Ovary (tissue), 9 donors: Measurements from ENCODE around the gene MYO5C. TPM values are rescaled to one million over a fixed set of nuclear protein-coding genes. Genes with fewer than 3 reads are reported as not detected.

Experiments used
- DNase-seq, 5 donors: peaks; one replicate each; pipeline ENCODE4 v3.0.0-alpha.2; 2019 to 2020
- H3K27ac ChIP-seq, 2 donors: fragments of 200-600 bp; one replicate each; pipeline versions ENCODE4 v1.5.1 to v1.8.0; 2019 to 2022
- H3K27me3 ChIP-seq: fragments of 200-600 bp; one replicate; pipeline ENCODE4 v1.8.0; 2022
- H3K36me3 ChIP-seq: fragments of 200-600 bp; sonication (generic); one replicate; pipeline ENCODE4 v1.5.1; 2019
- H3K4me1 ChIP-seq: one replicate; pipeline ENCODE4 v1.8.1; 2013; ENCODE audit warnings: mild to moderate bottlenecking, moderate library complexity; ENCODE audit not compliant: insufficient read depth
- H3K4me3 ChIP-seq: fragments of 200-600 bp; sonication (generic); one replicate; pipeline ENCODE4 v1.5.1; 2017
- H3K9me3 ChIP-seq, 2 donors: fragments of 200-600 bp in 1 of 2; sonication (generic) in 1 of 2; one replicate each; pipeline versions ENCODE4 v1.5.1 to v1.8.1; 2013 to 2019; ENCODE audit warnings: mild to moderate bottlenecking in 1 of 2, moderate library complexity in 1 of 2
- EP300 ChIP-seq: sonication (generic); formaldehyde crosslinking; IDR thresholded peaks from one replicate; pipeline ENCODE4 v1.6.1; 2017; ENCODE audit warnings: antibody characterized with exemption
- POLR2A ChIP-seq: fragments of 450-650 bp; IDR thresholded peaks from one replicate; pipeline ENCODE4 v1.6.1; 2017; ENCODE audit warnings: antibody characterized with exemption, mild to moderate bottlenecking, moderate library complexity
- WGBS, 3 donors: extraction: QIAGEN DNeasy Blood & Tissue Kit in 1 of 3; methylation state at CpG; one replicate each; pipeline versions ENCODE4 v1.1.5 to v1.1.7; 2013 to 2017; 5-methylcytosine and 5-hydroxymethylcytosine counted together
- intact Hi-C, 4 donors: fragments of 100-400 bp; cut with DNase I; formaldehyde crosslinking; loops; one replicate each; pipeline versions ENCODE4 v1.11.0 to v1.15.1; 2022 to 2023
- microRNA counts: library from miRNA; unstranded; fragments of <30 nt; microRNA quantifications from one replicate; lab custom pipeline; 2016
- microRNA-seq, 3 donors: library from miRNA; unstranded; fragments of <30 nt; microRNA quantifications; one replicate each; pipeline versions ENCODE4 to v1.2.0, GENCODE V29; 2019 to 2020
- polyA plus RNA-seq, 2 donors: library from polyadenylated mRNA; stranded (reverse); fragments of 200-250 nt in 1 of 2; fragments of 350-450 nt in 1 of 2; fragmentation: Illumina TruSeq in 1 of 2; extraction: RNeasy Lipid Tissue Mini Kit (QIAGEN cat#74804) in 1 of 2; gene quantifications; one replicate each; pipeline ENCODE4 v1.2.3, GENCODE V29; 2013 to 2014
- small RNA-seq: library from RNA; depleted of rRNA; stranded (forward); fragments of <200 nt; gene quantifications from one replicate; pipeline ENCODE3, GENCODE V24; 2016
- total RNA-seq, 7 donors: library from RNA; depleted of rRNA in 2 of 7; stranded (reverse); fragments of >200 nt in 2 of 7; fragmentation: NEBNext Ultra II Directional in 3 of 7; extraction: Animal tissue kit (Norgen Biotek cat#: 25700) in 3 of 7; gene quantifications; one replicate each; pipeline versions ENCODE4 v1.1.0 to v1.2.4, GENCODE V29; 2016 to 2023
- TF ChIP-seq, protein P1 (sequence below), 3 donors: fragments of 450-650 bp in 2 of 3; fragments of 200-600 bp in 1 of 3; IDR thresholded peaks; one replicate each; pipeline versions ENCODE4 v1.5.1 to v1.8.0; 2016 to 2022; ENCODE audit warnings: antibody characterized with exemption in 3 of 3, mild to moderate bottlenecking in 1 of 3
- donor health status: DM: no; HTN: no; CAD: no; lungs with moderate emphysema.
- donor health status: DM: no; HTN: no; CAD: no.
- donor health status: Bipolar disorder and iron deficiency.
- donor health status: DM: yes; HTN: yes; CAD: no.
- donor health status: DM: no; HTN: no; CAD: no.
- donor health status: DM: yes; HTN: yes; CAD: no.

Gene MYO5C
- total and polyA plus RNA-seq, 9 donors, result 1.1 to 23.6 (median 7.1) TPM

DNA sequence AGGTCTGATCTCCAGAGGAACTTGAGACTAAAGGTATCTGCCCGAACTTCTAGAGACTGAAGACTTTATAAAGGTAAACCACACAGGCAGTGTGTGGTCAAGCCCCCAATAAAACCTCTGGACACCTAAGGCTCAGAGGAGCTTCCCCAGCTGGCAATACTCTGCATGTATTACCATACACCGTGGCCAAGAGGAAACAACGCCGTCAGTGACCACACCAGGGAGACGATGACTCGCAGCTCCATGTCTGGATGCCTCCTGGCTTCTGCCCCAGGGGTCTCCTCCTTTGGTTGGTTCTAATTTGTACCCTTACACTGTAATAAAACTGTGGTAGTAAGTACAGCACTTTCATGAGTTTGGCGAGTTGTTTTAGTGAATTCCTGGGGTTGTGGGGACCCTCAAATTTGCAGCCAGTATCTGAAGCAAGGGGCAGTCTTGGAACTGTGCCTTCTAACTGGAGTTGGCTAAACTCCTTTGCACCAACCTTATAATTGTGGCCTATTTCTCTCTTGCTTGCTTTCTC, 150.9 kb downstream of the MYO5C start:
- Histone ChIP-seq H3K4me1 (no peaks in the 10 kb centered on the region), H3K27me3 (no peaks in the 10 kb centered on the region), H3K9me3 (no peaks in the 10 kb centered on the region), H3K4me3 (no peak overlapping the region), H3K36me3 (no peaks in the 10 kb centered on the region), H3K27ac (no peak overlapping the region)
- DNase-seq, result no peak
- intact Hi-C loops, result no loop called here
- WGBS, 3 donors, result 76 to 85% (median 76%) methylated on average over 7 of the region's 7 CpGs
- TF ChIP-seq POLR2A (no peak), EP300 (no peak)
- TF ChIP-seq, protein P1, sequence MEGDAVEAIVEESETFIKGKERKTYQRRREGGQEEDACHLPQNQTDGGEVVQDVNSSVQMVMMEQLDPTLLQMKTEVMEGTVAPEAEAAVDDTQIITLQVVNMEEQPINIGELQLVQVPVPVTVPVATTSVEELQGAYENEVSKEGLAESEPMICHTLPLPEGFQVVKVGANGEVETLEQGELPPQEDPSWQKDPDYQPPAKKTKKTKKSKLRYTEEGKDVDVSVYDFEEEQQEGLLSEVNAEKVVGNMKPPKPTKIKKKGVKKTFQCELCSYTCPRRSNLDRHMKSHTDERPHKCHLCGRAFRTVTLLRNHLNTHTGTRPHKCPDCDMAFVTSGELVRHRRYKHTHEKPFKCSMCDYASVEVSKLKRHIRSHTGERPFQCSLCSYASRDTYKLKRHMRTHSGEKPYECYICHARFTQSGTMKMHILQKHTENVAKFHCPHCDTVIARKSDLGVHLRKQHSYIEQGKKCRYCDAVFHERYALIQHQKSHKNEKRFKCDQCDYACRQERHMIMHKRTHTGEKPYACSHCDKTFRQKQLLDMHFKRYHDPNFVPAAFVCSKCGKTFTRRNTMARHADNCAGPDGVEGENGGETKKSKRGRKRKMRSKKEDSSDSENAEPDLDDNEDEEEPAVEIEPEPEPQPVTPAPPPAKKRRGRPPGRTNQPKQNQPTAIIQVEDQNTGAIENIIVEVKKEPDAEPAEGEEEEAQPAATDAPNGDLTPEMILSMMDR (IDR thresholded peaks at IDR 0.05), result no peak

DNA sequence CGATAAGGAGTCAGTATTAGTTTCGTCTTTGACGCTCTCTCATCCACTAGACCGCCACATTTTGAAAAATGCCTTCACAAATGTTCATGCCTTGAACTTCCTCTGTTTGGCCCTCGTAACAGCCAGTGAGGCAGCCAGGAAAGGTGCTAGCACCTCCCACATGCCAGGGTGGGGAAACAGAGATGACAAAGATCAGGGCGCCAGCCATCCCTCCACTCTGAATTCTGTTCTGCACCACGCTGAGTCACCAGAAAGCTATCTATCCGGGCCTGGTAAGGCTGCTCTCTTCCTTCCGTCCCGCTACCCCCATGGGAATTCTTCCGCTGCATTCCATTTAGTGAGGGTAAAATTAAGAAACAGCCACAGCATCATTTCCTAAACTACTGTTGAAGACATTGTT, 151.7 kb downstream of the MYO5C start:
- 67 to 80% (median 75%) methylated on average over 11 of the region's 11 CpGs for WGBS, 3 donors
- Histone ChIP-seq H3K27ac (no peak overlapping the region), H3K4me3 (no peak overlapping the region), H3K4me1 (no peaks in the 10 kb centered on the region), H3K9me3 (no peaks in the 10 kb centered on the region), H3K36me3 (no peaks in the 10 kb centered on the region), H3K27me3 (no peaks in the 10 kb centered on the region)
- DNase-seq, result no peak
- TF ChIP-seq EP300 (no peak), POLR2A (no peak)
- TF ChIP-seq, protein P1 (IDR thresholded peaks at IDR 0.05), result no peak
- intact Hi-C loops, result no loop called here

MicroRNA genes within 50 kb of the gene (microRNA counts, 767-probe panel; counts per million panel counts)
- microRNA hsa-miR-1266 (lab: Ali Mortazavi, UCI), result 530 counts per million, percentile 78 among the panel's probes with 10 or more counts

Small RNAs within 50 kb of the gene (microRNA-seq; reads per million reads assigned to microRNA genes)
- 0 to 0.16 (median 0) reads per million in 3 donors for gene MIR1266

Small RNAs within 50 kb of the gene (small RNA-seq; reads per million reads assigned to genes)
- gene MIR1266, result 0.75 reads per million, percentile 43 among the genes with 10 or more reads in this experiment
- not detected for gene RF00019

Other genes starting within 250 kb of the MYO5C start
- 1 to 10 TPM in 1 of 7 donors, under 1 TPM in 3, not detected in 3; 0.23 to 1.3 (median 0.30) TPM for gene BCL2L10, start 183.0 kb downstream of the MYO5C start, total RNA-seq
- gene BCL2L10, start 183.0 kb downstream of the MYO5C start, polyA plus RNA-seq, result under 1 TPM; 0.22 to 0.60 TPM
- 100 to 1,000 TPM in 1 of 7 donors, 10 to 100 TPM in 6; 63.3 to 101 (median 65.0) TPM for gene GNB5, start 104.4 kb downstream of the MYO5C start, total RNA-seq
- gene GNB5, start 104.4 kb downstream of the MYO5C start, polyA plus RNA-seq, result 10 to 100 TPM; 49.2 to 50.1 TPM
- 10 to 100 TPM; 10.6 to 26.5 (median 15.9) TPM for gene MYO5A, start 233.1 kb upstream of the MYO5C start, total RNA-seq
- gene MYO5A, start 233.1 kb upstream of the MYO5C start, polyA plus RNA-seq, result 1 to 10 TPM; 3.8 to 9.5 TPM